SKM-1 treated with dmso at 0.1 percent for 144 hours (cell line): ENCODE results near the gene IGLON5.

ENCODE experiments used
- DNase-seq: peaks from one replicate; lab custom pipeline; 2025; ENCODE audit not compliant: unreplicated experiment; lab: John Stamatoyannopoulos, UW

Gene IGLON5

DNA sequence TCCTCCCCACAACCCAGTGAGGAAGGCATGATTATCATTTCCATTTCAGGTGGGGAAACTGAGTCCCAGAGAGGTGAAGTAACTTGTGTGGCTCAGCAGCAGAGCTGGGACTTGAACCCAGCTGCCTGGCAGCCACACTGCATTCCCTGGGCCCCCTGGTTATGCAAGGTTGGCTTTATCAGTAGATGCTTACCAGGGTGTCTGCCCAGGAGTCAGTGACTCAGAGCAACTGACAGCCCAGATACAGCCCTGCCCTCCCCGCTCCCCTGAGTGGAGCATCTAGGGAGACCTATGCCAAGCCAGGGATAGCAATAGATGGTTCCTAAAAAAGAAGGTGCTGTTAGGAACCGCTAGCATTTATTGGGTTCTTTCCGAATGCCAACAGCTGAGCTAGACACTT, 5.9 kb downstream of the IGLON5 start:
- DNase-seq: no peak

DNA sequence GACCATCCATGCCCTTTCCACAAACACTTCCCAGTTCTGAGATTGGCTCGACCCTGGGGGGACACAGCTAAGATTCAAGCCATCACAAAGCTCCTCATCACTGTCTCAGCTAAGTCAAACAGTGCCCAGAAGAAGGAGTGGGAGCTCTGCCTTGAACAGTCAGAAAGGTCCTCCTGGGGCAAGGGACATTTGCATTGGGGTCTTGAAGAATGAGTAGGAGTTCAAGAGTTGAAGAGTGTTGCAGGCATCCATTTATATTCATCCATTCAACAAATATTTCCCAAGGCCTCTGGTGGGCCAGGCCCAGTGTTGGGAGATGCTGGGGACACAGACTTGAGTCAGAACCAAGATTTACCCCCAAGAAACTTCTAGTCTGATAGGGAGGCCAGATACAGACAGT, 6.5 kb downstream of the IGLON5 start:
- DNase-seq: no peak

DNA sequence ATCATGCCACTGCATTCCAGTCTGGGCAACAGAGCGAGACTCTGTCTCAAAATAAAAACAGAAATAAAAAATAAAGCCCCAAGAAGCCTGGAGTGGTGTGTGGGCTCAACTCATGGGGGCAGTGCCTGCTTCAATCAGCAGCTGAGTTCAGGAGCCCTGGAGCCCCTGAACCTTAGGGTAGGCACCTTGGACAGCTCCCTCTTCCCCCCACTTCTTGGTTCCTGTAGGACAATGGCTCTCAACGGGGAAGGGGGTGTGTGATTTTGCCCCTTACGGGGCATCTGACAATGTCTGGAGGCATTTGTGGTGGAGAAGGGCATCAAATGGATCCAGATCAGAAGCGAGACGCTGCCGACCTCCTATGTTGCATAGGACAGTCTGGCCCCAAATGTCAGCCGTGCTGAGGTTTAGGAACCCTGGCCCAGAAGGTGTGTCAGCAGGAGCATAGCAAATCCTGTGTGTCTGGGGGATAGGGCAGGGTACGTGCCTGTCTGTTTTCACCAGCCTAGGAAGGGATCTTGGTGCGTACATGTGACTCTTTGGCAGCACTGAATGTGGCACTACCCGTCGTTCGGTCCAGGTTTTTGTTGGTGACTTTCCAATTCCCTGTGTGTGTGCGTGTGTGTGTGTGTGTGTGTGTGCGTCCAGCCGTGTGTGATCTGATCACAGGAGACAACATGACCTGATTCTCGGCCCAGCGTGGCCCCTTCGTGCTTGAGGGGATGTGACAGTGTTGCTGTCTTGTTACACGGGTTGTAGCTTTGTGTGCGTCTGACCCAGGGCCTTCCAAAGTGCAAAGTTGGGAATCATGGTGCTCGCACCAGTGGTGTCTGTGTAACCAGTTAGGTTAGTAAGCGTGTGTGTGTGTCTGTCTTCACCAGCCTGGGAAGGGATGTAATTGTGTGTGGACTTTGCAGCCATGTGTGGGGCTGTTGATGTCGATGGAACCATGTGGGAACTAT, 7.5 kb downstream of the IGLON5 start:
- DNase-seq: no peak

DNA sequence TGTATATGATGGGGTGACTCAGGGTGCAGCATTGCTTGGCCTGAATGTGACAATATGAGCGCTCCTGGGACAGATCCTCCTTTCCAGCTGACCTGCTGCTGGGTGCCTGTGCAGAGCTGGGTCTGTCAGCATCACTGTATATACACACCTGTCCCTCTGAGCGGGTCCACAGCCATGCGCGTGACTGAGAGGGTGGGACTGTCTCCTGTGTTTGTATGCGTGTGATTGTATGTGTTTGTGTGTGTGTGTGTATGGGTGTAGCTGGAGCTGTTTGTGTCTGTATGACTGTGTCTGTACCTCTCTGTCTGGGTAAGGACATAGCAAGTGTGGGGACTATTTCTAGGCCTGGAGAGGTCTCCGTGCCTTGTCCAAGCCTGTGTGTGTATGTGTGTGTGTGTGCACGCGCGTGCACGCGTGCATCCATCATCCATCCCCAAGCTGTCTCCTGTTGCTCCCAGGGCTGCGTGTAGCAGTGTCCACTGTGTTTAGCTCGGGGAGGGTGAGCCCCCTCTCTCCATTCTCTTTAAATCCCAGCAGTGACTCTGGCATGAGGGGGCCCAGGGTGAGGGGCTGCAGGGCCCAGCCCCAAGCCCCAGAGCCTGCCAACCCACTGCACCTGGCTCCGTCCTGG, 8.3 kb downstream of the IGLON5 start:
- no peak for DNase-seq

DNA sequence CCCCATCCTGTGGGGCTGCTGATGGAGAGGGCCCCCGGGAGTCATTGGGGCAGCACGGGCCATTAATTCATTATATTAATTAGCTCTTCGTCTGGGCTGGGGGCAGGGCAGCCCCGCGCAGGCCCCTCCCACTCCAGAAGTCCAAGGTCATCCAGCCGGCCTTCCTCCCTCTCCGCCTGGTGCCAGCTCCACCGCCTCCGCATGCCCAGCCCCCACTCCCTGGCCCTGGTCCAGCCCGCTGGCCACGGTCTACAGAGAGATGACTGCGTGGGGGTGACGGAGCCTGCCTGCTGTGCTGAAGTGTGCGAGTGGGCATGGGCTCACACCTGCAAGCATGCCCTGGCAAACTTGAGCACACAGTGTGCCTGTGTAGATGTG, 8.8 kb downstream of the IGLON5 start:
- no peak for DNase-seq

DNA sequence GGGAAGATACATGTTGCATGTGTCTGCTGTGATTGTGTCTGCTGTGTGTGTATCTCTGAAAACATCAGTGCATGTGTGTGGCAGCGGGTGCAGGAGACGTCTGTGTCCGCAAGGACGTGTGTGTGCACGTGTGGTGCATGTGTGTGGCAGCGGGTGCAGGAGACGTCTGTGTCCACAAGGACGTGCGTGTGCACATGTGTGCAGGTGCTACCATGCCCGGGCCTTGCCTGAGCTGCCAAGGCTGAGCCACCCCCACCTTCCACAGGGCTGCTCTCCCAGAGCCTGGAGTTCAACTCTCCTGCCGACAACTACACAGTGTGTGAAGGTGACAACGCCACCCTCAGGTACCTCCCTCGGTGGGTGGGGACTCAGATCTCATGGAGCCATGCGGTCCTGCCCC, 10.4 kb downstream of the IGLON5 start:
- no peak for DNase-seq

DNA sequence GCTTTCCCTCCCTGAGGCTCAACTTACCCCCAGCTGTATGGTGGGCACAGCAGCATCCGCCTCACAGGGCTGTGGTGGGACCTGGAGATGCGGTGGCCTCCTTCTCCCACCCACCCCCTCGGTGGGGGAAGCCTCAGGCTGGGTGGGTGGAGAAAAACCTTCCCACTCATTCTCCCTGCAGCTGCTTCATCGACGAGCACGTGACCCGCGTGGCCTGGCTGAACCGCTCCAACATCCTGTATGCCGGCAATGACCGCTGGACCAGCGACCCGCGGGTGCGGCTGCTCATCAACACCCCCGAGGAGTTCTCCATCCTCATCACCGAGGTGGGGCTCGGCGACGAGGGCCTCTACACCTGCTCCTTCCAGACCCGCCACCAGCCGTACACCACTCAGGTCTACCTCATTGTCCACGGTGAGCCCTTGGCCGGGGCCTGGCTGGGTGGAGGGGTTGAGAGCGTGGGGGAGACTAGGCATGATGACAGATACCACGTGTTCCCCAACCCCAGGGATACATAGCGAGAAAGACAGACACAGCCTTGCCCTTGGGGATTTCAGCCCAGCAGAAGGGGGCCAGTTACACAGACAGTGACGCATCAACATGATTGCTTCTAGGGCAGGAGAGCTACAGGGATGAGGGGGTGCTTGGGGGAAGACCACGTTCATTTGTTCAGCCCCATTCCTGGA, 12.2 kb downstream of the IGLON5 start:
- no peak for DNase-seq

DNA sequence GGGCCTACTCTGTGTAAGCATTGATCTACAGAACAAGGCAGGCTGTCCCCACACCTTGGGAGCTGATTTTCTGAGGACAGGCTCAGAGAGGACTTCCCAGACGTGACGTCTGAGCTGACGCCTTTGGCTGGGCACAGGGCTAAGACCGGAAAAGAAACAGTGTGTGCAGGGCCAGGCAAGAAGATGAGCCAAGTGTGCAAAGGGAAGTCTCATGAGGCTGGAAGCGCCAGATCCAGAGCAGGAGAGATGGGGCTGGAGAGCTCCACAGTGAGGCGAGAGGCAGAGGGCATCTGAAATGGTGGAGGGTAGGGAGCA, 12.7 kb downstream of the IGLON5 start:
- DNase-seq: no peak

DNA sequence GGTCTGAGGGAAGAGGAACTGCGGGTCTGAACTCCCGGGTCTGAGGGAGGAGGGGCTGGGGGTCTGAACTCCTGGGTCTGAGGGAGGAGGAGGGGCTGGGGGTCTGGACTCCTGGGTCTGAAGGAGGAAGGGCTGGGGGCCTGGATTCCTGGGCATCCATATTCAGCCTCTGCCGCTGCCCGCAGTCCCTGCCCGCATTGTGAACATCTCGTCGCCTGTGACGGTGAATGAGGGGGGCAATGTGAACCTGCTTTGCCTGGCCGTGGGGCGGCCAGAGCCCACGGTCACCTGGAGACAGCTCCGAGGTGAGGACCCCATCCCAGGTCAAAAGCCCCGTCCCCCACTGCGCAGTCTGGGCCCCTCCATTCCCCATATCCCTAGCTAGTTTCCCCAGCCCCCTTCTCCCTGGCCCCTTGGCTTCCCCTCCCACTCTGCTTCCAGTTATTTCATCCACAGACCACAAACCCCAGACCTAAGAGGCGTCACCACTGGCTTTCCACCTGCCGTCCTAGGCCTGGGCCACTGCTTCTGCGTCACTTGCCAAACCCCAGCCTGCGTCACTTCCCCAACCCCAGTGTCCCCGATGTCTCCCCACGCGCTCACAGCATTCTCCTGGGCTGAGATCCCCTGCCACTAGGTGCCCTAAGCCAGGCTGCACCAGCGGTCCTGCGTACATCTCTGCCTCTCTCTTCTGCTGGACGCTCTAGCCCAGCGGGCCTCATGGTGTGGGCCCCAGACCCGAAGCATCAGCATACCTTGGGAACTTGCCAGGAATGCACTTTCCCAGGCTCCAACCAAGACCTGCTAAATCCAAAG, 13.9 kb downstream of the IGLON5 start:
- no peak for DNase-seq

DNA sequence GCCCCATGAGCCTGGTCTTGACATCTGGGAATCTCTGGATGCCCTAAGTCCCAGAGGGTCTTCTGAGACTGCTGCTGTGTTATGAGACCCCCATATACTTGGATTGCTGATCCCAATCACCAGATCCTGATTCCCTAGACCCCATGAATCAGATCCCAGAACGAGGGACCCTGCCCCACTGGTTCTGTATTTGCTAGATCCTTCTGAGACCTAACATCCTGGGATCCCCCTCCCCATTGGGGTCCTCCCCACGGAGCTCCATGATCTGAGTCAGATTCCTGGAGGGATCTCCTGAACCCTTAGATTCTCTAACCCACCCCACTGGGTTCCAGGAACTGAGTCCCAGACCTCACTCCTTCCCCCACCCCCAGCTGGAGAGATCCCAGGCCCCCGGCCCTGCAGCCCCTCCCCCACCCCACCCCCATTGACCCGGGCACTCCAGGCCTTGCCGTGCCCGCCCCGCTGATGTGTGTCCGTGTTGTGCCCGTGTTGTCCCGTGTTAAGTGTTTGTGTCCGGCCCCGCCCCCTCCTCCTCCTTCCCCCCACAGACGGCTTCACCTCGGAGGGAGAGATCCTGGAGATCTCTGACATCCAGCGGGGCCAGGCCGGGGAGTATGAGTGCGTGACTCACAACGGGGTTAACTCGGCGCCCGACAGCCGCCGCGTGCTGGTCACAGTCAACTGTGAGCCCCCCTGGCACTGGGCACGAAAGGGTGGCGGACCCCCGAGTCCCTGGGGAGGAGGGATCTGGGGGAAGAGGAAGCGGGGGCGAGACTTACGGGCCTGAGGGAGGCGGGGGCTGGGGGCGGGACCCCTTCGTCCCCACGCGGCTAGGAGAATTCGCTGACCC, 15.0 kb downstream of the IGLON5 start:
- DNase-seq: no peak

DNA sequence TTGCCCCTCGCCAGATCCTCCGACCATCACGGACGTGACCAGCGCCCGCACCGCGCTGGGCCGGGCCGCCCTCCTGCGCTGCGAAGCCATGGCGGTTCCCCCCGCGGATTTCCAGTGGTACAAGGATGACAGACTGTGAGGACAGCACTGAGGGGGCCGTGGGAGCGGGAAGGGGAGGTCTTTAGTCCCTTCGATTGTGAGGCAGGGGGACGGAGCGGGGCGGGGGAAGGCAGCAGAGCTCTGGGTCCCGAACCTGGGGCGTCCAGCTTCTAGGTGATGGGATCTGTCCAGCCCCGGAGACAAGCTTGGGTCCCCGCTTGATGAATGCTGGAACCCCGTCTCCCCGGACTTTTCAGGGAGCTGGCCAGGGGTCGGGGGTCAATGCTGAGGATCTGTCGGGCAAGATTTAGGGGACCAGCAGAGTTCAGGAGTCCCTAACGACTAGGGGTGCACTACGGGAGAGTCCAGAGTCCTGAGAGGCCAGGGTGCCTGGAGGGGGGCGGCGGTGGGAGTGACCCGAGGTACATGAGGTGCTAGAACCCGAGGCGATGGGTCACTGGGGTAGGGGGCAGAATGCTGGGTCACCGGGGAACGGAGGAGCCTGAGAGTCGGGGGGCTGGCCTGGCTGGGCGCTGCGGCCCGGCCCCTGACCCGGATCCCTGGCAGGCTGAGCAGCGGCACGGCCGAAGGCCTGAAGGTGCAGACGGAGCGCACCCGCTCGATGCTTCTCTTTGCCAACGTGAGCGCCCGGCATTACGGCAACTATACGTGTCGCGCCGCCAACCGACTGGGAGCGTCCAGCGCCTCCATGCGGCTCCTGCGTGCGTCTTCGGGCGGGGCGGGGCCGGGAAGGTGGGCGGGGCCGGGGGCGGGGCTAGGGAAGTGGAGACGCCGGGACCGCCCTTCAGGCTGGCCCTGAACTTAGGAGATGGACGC, 15.9 kb downstream of the IGLON5 start:
- DNase-seq: no peak

DNA sequence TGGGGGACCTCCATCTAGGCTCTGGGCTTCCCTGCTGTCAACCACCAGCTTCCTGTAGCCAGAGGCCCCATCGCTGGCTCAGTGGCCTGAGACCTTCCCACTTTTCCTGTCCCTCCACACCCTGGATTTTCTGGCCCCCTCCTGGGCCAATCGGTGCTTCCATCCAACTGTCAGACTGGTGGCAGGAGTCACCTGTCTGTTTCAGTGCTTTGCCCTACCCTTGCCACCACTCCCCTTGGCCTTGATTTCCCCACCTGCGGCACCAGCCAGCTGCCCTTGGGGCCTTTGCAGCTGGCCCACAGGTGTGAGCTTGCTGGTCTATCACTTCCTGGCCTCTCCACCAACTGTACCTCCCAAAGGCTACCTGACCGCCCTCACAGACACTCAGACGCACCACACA, 18.0 kb downstream of the IGLON5 start:
- DNase-seq: no peak

DNA sequence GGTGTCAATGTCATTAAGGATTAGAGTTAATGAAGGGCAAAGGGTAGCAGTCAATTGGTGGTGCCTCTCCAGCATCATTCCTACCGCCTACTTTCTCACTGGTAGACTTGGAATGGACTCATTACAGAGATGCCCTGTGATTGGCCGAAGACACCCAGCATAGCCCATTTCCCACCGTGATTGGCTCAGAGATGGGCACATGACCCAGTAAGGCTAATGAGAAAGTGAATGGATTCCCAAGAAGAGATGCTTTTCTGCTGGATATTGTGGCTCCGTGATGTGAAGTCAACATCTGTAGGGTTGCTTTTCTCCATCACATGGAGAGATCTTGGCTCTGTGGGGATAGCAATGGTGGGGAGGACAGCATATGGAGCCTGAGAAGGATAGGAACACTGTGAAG, 18.9 kb downstream of the IGLON5 start:
- no peak for DNase-seq

DNA sequence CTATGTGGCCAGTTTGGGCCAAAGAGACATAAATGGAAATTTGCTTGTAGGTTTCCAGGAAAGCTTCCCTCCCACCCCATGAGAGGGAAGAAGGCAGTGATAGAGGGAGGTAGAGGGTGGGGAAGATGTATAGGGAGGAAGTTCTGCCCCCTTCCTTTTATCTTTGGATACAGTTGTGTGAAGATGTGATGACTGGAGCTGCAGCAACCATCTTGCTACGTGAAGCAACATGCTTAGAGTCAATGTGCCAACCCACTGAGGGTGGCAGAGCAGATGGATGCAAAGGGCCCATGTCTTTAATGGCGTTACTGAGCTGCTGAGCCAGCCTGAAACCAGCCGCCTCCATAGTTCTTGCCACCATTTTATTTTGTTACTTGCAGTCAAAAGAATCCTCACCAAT, 19.7 kb downstream of the IGLON5 start:
- DNase-seq: no peak

DNA sequence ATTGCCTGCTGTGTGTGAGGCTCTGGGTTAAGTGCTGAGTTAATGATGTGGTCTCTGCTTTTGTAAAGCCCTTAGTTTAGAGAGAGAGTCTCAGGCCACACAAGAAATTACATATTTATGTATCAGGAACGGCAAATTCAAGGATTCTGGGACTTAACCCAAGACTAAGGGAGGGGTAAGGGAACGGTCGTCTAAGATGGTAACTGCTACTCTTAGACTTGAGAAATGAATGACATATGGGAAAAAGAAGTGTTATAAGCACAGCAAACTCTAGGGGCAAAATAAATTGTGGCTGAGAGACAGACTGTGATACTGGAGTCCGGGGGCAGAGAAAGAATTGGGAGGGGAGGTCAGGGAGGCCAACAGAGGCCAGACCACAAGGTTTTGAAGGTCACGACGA, 20.3 kb downstream of the IGLON5 start:
- DNase-seq: no peak

DNA sequence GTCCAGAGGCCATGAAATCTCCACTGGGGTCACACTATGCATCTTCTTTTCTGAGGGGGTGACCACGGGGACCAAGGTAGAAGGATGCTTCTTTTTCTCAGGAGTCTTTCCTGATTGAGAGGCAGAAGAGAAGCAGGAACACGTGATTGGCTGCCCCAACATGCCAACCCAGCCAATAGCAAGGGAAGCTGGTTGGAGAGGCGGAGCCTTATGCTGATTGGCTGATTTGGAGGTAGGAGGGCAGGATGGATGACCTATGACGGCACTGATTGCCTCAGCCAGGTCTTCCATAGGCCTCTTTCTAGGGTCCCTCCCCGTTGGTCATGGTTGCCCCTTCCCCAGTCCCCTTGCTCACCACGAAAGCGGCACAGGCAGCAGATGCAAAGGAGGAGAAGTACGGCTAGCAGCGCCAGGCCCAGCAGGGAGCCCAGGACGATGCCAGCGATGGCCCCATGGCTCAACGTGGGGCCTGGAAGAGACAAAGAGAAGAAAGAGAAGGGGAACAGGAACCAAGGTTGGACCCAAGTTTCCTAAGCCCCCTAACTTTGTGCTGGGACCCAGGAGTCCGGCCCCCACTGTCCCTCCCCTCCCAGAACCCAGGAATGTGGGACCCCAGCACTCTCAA, 22.5 kb downstream of the IGLON5 start:
- no peak for DNase-seq

DNA sequence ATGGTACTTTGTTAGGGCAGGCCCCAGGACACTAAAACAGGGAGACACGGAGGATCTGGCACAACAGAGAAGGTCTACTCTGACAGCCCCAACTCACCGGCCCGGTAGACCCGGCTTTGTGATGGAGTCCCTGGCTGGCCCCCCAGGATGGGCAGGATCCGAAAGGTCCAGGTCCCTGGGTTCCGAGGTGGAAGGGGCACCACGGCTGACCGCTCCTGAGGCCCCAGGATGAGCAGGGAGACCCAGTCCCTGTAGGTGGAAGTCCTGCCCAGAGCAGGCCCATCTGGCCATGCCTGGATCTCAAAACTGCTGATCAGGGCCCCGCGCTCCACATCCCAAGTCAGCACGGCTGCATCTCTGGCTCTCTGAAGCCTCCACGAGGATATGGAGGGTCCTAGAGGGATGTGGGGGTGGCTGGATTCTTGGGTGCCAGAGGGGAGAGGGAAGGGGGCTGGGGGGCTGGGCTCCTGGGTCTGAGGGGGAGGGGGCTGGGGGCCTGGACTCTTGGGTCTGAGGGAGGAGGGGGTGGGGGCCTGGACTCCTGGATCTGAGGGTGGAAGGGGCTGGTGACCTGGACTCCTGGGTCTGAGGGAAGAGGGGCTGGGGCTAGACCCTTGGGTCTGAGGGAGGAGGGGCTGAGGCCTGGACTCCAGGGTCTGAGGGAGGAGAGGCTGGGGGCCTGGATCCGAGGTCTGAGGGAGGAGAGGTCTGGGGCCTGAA, 25.9 kb downstream of the IGLON5 start:
- no peak for DNase-seq

DNA sequence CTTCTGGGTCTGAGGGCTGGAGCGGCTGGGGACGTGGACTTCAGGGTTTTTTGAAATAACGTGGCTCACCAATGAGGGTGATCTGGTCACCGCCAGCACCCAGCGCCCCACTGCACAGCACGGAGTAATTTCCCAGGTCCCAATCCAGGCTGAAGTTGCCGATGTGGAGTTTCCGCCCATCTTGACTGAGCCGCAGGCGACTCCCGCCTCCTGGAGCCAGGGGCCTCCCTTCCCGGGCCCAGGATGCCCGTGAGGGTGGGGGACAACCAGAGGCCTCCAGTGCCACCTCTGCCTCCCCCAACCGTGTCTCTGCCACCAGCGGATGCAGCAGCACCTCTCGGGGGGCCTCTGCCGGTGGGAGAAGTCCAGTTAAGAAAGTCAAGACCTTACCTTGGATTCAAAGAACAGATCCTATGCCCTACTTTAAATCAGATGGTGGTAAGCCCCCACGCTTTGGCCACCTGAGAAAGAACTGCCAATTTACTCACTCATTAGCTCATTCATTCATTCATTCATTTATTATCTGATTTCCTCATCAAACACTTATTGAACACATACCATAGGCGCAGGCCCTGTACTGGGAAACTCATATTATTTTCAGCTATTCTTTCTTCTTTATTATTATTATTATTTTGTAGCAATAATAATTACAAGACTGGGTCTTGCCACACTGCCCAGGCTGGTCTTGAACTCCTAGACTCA, 26.6 kb downstream of the IGLON5 start:
- no peak for DNase-seq
